Stimulated activated CD4-positive, alpha-beta T cell treated with anti-CD3 and anti-CD28 coated beads, Interleukin-4, amount 100 ng/mL, for 1 hour (primary cell): Measurements from ENCODE around the gene COL5A1.

Experiments used
- DNase-seq: peaks from one replicate; pipeline ENCODE4 v3.0.0-alpha.2; 2020

COL5A1 gene

GRCh38 chr9:134802216-134802795, 160.7 kb downstream of the COL5A1 start:
- no peak for DNase-seq

DNA sequence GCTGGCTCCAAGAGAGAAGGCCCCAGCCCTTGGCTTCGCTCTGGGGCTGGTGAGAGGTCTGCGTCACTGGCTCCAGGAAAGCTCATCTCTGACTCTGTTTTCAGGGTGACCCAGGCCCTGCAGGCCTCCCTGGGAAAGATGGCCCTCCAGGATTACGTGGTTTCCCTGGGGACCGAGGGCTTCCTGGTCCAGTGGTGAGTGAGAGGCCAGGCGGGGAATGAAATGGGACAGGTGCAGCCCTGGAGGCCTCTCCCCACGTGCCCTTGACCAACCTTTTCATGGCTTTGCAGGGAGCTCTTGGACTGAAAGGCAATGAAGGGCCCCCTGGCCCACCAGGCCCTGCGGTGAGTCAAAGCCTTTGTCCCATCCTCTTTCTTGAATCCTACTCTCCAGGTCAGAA, 163.3 kb downstream of the COL5A1 start:
- no peak for DNase-seq

DNA sequence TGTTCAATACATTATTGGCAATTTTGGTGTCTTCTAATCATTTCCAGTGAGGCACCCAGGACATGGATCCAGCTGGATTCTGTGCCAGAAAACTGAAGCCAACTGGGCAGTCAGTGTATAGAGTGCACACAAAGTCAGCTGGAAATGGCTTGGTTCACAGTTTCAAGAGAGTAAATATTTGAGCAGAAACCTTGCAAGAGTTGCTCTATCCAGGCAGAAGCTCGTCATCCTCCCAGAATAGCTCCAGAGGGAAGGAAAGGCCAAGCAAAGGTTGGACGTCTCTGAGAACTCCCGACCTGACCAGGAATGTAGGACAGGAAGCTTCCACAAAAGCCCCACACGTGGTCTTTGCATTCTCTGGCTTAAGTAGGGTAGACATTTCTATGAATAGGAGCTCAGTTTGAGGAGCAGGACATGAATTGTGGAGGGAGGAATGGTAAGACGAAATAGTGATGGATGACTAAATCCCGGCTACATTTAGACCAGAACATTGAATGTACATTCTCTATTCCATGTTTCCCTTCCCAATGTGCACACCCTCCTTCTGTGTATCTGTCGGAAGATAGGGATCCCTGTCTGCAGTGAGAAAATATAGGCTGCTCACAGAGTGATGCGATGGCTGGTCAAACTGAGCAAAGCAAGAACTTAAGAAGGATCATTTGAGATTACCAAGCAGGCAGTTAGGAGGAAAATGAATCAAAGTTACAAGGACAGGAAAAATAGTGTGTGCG, 166.3 kb downstream of the COL5A1 start:
- no peak for DNase-seq

DNA sequence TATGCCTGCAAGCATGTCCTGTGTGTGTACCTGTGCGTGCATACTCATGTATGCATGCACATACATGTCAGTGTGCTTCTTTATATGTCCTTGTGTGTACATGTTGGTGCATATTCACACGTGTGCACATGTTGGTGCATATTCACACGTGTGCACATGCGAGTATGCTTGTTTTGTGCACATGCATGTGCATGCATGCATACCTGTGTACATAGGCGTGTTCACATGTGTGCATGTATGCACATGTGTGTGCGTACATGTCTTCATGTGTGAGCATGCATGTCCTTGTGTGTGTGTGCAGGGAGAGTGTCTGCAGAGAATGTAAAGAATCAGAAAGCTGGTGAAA, 166.8 kb downstream of the COL5A1 start:
- no peak for DNase-seq

DNA sequence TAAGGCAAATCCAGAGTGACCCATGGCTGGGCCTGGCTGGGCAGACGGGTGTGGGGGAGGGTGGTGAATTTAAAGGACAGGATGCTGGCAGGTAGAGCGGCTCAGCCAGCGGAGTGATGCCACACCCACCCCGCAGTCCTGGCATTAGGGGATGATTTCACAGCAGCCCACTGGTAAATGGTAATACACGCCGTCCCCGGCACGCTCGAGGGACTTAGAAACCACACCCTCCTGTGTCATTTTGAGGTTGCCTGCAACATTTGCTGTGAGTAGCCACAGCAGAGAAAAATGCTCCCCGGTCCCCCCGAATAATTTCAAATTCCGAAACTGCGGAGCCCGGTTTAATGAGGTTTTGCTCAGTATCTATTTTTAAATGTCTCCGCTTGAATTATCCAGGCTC, 167.7 kb downstream of the COL5A1 start:
- DNase-seq, result no peak

GRCh38 chr9:134809826-134810225, 168.2 kb downstream of the COL5A1 start:
- DNase-seq, result no peak

DNA sequence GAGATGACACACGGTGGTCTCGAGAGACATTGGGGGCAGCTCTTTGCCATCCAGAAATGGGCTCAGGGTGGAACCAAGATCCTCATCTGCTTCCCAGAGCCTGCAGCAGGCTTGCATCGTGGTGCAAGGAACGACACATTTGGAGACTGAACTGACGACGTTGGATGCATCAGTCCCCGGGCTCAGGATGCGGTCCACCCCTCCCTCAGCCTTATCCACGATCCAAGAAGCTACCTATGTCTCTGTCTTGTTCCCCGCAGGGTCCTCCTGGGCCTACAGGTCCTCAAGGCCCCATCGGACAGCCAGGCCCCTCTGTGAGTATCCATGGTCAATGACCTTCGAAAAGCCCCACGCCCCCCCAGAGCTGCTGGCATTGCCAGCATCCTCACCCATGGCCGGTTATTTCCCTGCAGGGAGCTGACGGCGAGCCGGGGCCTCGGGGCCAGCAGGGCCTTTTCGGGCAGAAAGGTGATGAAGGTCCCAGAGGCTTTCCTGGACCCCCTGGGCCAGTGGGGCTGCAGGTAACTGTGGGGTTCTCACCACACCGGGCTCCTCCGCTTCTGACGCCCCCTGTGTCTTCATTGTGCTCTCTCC, 169.6 kb downstream of the COL5A1 start:
- no peak for DNase-seq

DNA sequence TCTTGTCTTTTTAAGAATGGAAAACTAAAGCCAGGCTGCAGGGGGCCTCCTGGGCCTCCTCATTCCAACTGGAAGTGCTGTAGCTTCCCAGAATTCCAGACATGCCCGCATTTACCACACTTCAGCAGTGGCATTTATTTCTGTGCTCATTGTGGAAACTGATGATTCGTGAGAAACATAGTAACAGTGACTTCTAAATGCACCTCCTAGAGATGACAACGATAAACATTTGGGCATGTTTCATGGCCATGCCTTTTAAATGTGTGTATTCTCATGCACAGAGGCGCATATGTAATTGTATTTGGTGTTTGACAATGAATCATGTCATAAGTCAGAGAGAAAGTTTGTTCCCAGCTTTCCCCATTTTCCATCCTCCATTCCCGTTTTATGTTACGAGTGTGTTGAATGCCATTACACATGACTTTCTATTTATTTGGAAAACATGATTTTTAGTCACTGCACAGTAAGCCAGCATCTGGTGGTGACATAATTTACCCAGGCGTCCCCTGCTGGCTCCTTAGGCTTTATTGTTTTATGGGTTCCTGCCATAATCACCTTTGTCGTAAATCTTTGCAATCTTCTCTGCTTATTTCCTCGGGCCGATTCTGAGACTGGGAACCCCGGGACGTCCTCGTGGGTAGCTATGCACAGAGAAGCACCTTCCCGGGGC, 170.2 kb downstream of the COL5A1 start:
- DNase-seq, result no peak

DNA sequence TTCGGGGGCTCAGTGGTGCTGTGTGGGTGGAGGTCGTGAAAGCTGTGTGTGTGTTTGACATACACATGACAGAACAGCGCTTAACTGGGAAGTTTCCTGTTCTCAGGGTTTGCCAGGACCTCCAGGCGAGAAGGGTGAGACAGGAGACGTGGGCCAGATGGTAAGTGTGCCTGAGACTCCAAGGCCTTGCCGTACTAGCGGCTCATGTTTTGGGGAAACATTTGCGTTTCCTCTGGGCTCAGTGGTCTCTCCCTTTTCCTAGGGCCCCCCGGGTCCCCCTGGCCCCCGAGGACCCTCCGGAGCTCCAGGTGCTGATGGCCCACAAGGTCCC, 170.7 kb downstream of the COL5A1 start:
- no peak for DNase-seq

DNA sequence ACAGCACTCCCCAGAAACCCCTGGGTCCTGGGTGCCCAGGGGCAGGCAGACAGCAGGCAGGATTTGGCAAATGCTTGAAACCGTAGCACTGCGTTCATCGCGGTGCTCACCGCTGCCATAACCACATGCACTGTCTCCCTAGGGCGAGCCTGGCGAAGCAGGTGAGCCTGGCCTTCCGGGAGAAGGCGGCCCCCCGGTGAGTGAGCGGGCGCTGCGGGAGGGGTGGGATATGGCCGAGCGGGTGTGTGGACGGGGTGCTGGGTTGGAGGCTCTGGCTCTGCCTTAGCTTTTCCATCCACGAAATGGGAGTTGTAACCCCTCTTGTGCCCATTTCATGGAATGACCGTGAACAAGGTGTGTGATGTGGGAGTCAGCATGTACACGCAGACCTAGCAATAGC, 172.2 kb downstream of the COL5A1 start:
- DNase-seq, result no peak

- no peak for DNase-seq
These were observed 173.1 kb downstream of the COL5A1 start for GRCh38 chr9:134814598-134815215.

- no peak for DNase-seq
These were observed 174.0 kb downstream of the COL5A1 start for GRCh38 chr9:134815435-134816214.

GRCh38 chr9:134816264-134816663, 174.7 kb downstream of the COL5A1 start:
- no peak for DNase-seq

- DNase-seq, result no peak
These were observed 176.5 kb downstream of the COL5A1 start for GRCh38 chr9:134818000-134818568.

DNA sequence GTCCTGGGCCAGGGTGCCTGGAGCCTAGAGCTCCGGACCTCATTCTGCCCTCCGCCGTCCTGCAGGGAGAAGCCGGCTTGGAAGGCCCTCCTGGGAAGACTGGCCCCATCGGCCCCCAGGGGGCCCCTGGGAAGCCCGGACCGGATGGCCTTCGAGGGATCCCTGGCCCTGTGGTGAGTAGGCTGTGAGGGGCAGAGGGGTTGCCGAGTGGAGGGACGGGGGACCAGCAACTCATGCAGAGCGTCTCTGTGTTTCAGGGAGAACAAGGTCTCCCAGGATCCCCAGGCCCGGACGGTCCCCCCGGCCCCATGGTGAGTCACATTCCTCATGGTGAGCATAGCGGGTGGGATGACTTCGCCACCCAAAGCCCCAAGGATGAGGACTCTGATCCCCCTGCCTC, 177.0 kb downstream of the COL5A1 start:
- no peak for DNase-seq

DNA sequence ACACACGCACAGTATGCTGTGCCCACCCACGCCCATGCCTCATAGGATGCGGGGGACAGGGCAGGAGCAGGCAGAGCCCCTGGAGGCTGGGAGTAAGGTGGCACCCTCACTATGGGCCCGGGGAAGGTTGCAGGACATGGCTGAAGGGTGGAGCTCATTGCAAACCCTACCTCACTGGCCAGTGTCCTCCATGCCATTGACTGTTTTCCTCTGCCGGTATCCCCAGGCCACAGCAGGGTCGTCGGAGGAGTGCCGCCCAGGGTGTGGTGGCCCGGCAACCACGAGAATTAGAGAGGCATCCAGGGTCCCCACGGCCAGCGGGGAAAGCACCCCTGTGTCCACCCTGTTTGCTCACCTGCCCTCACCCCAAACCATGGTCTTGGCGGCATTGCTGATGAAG, 179.3 kb downstream of the COL5A1 start:
- no peak for DNase-seq

DNA sequence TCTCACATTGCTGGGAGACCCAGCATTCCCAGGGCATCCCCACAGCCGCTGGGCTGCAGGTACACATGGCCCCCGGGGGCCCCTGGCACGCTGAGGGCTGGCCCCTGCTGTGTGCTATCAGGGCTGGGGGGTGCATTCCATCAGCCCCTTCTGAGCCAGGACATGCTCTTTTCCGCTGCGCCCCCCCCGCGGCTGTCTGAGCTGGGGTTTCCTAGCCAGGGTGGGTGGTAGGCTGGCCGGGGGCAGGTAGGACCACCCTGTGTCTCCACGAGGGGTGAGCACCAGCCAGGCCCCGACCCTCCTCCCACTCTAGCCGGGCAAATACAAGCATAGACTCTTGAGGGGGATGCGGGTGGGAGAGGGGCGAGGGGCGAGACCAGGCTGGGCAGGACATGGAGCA, 180.9 kb downstream of the COL5A1 start:
- no peak for DNase-seq

DNA sequence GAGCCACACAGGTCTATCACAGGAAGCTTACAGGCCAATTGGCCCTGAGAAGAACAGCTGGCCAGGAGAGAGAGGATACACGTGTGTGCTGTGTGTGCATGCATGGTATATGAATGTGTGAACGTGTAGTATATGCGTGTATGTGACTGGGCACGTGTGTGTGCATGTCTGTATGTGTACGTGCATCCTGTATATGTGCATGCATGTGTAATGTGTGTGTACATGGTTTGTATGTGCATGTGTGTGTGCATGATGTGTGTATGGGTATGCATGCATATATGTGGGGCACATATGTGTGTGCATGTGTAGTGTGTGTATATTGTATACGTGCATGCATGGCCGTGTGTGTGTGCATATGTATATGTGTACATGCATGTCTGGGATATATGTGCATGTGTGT, 182.0 kb downstream of the COL5A1 start:
- no peak for DNase-seq

GRCh38 chr9:134824583-134824982, 183.0 kb downstream of the COL5A1 start:
- no peak for DNase-seq

- DNase-seq, result no peak
These were observed 183.4 kb downstream of the COL5A1 start for GRCh38 chr9:134825025-134825424.

- no peak for DNase-seq
These were observed 185.0 kb downstream of the COL5A1 start for GRCh38 chr9:134826336-134827285.
